Stomach (tissue), 4 donors: ENCODE measurements around the gene KCNJ16.

Experiments used
- POLR2A ChIP-seq, 4 donors: fragments of 450-650 bp; IDR thresholded peaks; one replicate each; pipeline ENCODE4 v1.6.1; 2016; ENCODE audit warnings: antibody characterized with exemption in 4 of 4, control low read depth in 2 of 4, mild to moderate bottlenecking in 1 of 4, moderate library complexity in 1 of 4
- POLR2AphosphoS5 ChIP-seq, 3 donors: sonication (generic); formaldehyde crosslinking; IDR thresholded peaks; one replicate each; pipeline ENCODE4 v1.6.1; 2016; ENCODE audit warnings: antibody characterized with exemption in 3 of 3
- TF ChIP-seq, protein P1 (sequence below), 7 experiments: fragments of 450-650 bp in 4 of 7; fragments of 200-600 bp in 3 of 7; sonication (generic) in 3 of 7; IDR thresholded peaks; one replicate each; pipeline ENCODE4 v1.5.1; 2016 to 2019; ENCODE audit warnings: antibody characterized with exemption in 7 of 7, control low read depth in 2 of 7, mild to moderate bottlenecking in 1 of 7

DNA sequence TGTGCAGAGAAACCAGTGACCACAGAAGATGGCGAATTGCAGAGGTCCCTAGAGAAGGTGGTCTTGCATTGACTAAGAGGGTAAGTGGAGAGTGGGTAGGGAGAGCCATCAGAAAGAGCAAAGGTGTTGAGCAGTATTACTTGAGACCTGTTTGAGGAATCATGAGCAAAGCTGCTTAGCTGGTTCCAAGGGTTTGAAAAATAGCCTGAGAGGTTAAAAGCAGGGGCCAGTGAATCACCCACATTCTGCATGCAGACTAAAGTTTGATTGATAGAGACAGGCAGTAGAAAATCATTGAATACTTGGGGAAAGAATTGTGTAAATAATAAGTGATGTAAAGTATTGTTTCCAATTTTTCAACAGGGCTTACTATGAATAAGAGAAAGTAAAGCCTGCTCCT, 34.0 kb upstream of the KCNJ16 start:
- TF ChIP-seq POLR2AphosphoS5 (IDR thresholded peaks at IDR 0.05) (no peak), POLR2A (IDR thresholded peaks at IDR 0.05) (no peak)
- TF ChIP-seq, protein P1, sequence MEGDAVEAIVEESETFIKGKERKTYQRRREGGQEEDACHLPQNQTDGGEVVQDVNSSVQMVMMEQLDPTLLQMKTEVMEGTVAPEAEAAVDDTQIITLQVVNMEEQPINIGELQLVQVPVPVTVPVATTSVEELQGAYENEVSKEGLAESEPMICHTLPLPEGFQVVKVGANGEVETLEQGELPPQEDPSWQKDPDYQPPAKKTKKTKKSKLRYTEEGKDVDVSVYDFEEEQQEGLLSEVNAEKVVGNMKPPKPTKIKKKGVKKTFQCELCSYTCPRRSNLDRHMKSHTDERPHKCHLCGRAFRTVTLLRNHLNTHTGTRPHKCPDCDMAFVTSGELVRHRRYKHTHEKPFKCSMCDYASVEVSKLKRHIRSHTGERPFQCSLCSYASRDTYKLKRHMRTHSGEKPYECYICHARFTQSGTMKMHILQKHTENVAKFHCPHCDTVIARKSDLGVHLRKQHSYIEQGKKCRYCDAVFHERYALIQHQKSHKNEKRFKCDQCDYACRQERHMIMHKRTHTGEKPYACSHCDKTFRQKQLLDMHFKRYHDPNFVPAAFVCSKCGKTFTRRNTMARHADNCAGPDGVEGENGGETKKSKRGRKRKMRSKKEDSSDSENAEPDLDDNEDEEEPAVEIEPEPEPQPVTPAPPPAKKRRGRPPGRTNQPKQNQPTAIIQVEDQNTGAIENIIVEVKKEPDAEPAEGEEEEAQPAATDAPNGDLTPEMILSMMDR (IDR thresholded peaks at IDR 0.05) = no peak
